T-cell (primary cell): ENCODE results near the gene ZIC2. TPM values are rescaled to one million over a fixed set of nuclear protein-coding genes. Genes with fewer than 3 reads are reported as not detected.

Source experiments
- ATAC-seq, 4 experiments: fragments of 200-7000 bp in 3 of 4; fragments of 150-1000 bp in 1 of 4; cut with Tn5 transposase; replicated peaks in 1 of 4; 1 replicate in 3 of 4; 2 replicates in 1 of 4; pipeline ENCODE4 v1.10.0; 2021; ENCODE audit warnings: moderate library complexity in 3 of 4, mild to moderate bottlenecking in 2 of 4, moderate number of reproducible peaks in 1 of 4
- CTCF ChIA-PET, 2 donors: fragments of 300-600 bp; sonication (Branson Sonifier 250); formaldehyde crosslinking; loops; one replicate each; lab custom pipeline; 2022; ENCODE audit warnings: antibody characterized with exemption in 2 of 2; lab: Charles Lee
- POLR2A ChIA-PET, 2 donors: fragments of 300-600 bp; sonication (Branson Sonifier 250); formaldehyde crosslinking; loops; one replicate each; lab custom pipeline; 2022; ENCODE audit warnings: antibody characterized with exemption in 2 of 2; lab: Charles Lee
- DNase-seq, 35 experiments: peaks; one replicate each; pipeline versions ENCODE4 v3.0.0 to v3.0.0-alpha.2; 2013 to 2023
- H3K27ac ChIP-seq: one replicate; pipeline ENCODE4 v1.5.1; 2013; ENCODE audit warnings: low read length
- H3K27me3 ChIP-seq, 2 experiments: replicated peaks in 1 of 2; 1 replicate in 1 of 2; 2 replicates in 1 of 2; pipeline versions ENCODE4 v1.6.1 to v1.7.0; 2013; ENCODE audit warnings: low read length in 1 of 2, mixed read lengths in 1 of 2; ENCODE audit not compliant: control insufficient read depth in 2 of 2, insufficient read depth in 2 of 2; ENCODE audit errors: extremely low read depth in 1 of 2
- H3K36me3 ChIP-seq, 2 donors: 1 replicate in 1 of 2; 2 replicates in 1 of 2; pipeline versions ENCODE4 v1.6.1 to v1.7.0; 2013; ENCODE audit warnings: low read length in 1 of 2; ENCODE audit not compliant: control insufficient read depth in 2 of 2, insufficient read depth in 1 of 2; ENCODE audit errors: extremely low read depth in 1 of 2
- H3K4me1 ChIP-seq, 2 experiments: 1 replicate in 1 of 2; 2 replicates in 1 of 2; pipeline versions ENCODE4 v1.6.1 to v1.7.0; 2013; ENCODE audit warnings: low read length in 2 of 2, mixed read lengths in 1 of 2; ENCODE audit not compliant: insufficient read depth in 2 of 2, control insufficient read depth in 1 of 2; ENCODE audit errors: extremely low read depth in 1 of 2
- H3K4me3 ChIP-seq, 2 donors: 1 replicate in 1 of 2; 2 replicates in 1 of 2; pipeline versions ENCODE4 v1.5.1 to v1.7.0; 2013; ENCODE audit warnings: mild to moderate bottlenecking in 2 of 2, low read length in 1 of 2, moderate library complexity in 1 of 2; ENCODE audit not compliant: control insufficient read depth in 1 of 2; ENCODE audit errors: extremely low read depth in 1 of 2
- H3K9me3 ChIP-seq: 2 replicates; pipeline ENCODE4 v1.7.0; 2013
- H3K27ac Mint-ChIP-seq, 2 donors: one replicate each; pipeline ENCODE4 v1.8.0; 2020 to 2021; ENCODE audit warnings: mild to moderate bottlenecking in 2 of 2, mixed read lengths in 2 of 2
- H3K27me3 Mint-ChIP-seq, 2 donors: one replicate each; pipeline ENCODE4 v1.8.0; 2021 to 2022; ENCODE audit warnings: mixed read lengths in 2 of 2
- H3K36me3 Mint-ChIP-seq: one replicate; pipeline ENCODE4 v1.8.0; 2021; ENCODE audit warnings: mixed read lengths
- H3K4me1 Mint-ChIP-seq, 3 donors: one replicate each; pipeline ENCODE4 v1.8.0; 2020 to 2022; ENCODE audit warnings: mixed read lengths in 3 of 3, mild to moderate bottlenecking in 1 of 3
- H3K4me3 Mint-ChIP-seq, 3 donors: one replicate each; pipeline ENCODE4 v1.8.0; 2020 to 2022; ENCODE audit warnings: mild to moderate bottlenecking in 3 of 3, mixed read lengths in 3 of 3, moderate library complexity in 3 of 3
- H3K9me3 Mint-ChIP-seq, 3 donors: one replicate each; pipeline ENCODE4 v1.8.0; 2020 to 2022; ENCODE audit warnings: mixed read lengths in 3 of 3
- WGBS: methylation state at CpG from one replicate; pipeline ENCODE4 v1.1.5; 2013; ENCODE audit warnings: missing lambda C conversion rate; ENCODE audit not compliant: insufficient coverage; 5-methylcytosine and 5-hydroxymethylcytosine counted together
- total RNA-seq, 35 experiments: library from RNA in 6 of 35; stranded (reverse) in 6 of 35; fragments of 120-200 nt in 1 of 35; gene quantifications; one replicate each; pipeline versions ENCODE4 v1.2.1 to v1.2.4 and lab custom pipeline; 2013 to 2026

ZIC2 gene
- total RNA-seq, 5 donors from 2014 or later (not counting 1 experiment from before 2014, with no cell fraction given): 0.10 to 0.88 (median 0.85) TPM; not detected in 2

DNA sequence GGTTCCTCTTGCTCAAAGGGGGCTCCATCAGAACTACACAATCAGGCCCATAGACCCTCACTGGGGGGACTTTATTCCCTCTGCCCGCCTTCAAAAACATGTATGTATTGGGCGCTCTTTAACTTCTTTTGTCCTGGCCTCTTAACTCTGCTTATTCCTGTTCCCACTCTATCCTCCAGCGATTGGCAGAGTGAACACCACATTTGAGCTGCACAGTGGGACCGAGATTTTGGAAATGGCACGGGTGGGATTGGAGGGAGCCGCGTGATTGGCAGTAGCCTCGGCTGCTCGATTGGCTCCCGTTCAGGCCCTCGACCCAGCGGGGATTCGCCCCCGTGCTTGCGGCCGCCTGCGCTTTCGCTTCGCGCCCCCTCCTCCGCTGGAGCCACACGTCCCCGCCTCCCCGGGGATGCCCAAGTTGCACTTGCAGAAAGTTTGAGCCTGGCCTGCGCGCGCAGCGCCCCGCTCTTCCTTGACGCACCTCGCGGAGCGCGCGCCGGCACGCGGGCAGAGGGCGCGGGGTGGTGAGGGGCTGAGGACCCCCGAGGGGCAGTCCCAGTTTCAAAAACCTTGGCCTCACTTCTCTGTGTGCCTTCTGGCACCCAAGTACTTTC, 9.9 kb upstream of the ZIC2 start, which contains the start of gene ZIC5:
TSS of gene ZIC5 (minus strand) at position 192 of the 614 bp plus-strand sequence. CDS start at position 28, 164 bp downstream.
- peaks cover 0 to 25% (median 6%) of the 10 kb centered on the region in 3 donors for H3K9me3 Mint-ChIP-seq
- Histone ChIP-seq H3K36me3 (no peaks in the 10 kb centered on the region), H3K4me3 (peak within 1 kb of the TSS in 1 of 2 donors; percentile 69), H3K27ac (no peak within 1 kb of the TSS), H3K27me3 (peaks cover 34 to 68% of the 10 kb centered on the region in 2 experiments), H3K9me3 (peaks cover 5% of the 10 kb centered on the region), H3K4me1 (peaks cover 0 to 34% of the 10 kb centered on the region in 2 experiments)
- WGBS: 8% methylated on average over 30 of the region's 41 CpGs
- peak within 1 kb of the TSS; percentile 31 to 58 (median 45) for H3K4me3 Mint-ChIP-seq
- H3K27ac Mint-ChIP-seq: peak within 1 kb of the TSS in 1 of 2 donors; percentile 66
- ATAC-seq (no peak), DNase-seq (no peak)
- CTCF ChIA-PET: no interaction called here
- POLR2A ChIA-PET: no interaction called here
- peaks cover 61 to 74% of the 10 kb centered on the region in 2 donors for H3K27me3 Mint-ChIP-seq
- H3K36me3 Mint-ChIP-seq: no peaks in the 10 kb centered on the region
- peaks cover 21 to 25% (median 24%) of the 10 kb centered on the region in 3 donors for H3K4me1 Mint-ChIP-seq

DNA sequence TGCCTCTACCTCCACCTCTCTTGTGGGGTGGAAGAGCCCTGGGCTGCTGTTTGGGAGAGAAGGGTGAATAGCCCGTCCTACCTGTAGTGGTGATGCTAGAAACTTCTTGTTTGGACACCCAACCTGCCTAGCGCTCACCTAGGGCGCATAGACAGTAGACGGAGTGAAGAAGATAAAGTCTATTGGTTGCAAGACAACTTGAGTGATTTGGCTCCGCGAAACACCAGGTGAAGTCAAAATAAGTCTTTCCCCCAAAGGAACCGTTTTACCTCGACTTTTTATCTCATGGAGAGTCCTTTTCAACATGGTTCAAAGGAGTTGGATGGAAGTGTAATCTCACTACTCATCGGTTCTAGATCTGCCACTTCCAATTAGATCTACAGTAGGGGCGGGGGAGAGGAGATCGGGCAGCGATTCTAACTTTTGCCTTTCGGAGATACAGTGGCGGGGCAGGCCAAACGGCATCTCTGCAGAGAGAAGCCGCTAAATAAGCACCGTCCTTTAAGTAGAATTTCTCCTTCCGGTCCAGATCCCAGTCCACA, 9.3 kb upstream of the ZIC2 start:
- Histone ChIP-seq H3K4me3 (peak overlapping the region in 1 of 2 donors; percentile 35), H3K27me3 (peaks cover 35 to 69% of the 10 kb centered on the region in 2 experiments), H3K9me3 (peaks cover 6% of the 10 kb centered on the region), H3K36me3 (no peaks in the 10 kb centered on the region), H3K4me1 (peaks cover 0 to 34% of the 10 kb centered on the region in 2 experiments), H3K27ac (no peak overlapping the region)
- POLR2A ChIA-PET: no interaction called here
- Mint-ChIP-seq H3K36me3 (no peaks in the 10 kb centered on the region), H3K9me3 (peaks cover 0 to 29% (median 10%) of the 10 kb centered on the region in 3 donors), H3K4me3 (peak overlapping the region; percentile 17 to 58 (median 34)), H3K27me3 (peaks cover 62 to 75% of the 10 kb centered on the region in 2 donors), H3K4me1 (peaks cover 21 to 25% (median 23%) of the 10 kb centered on the region in 3 donors), H3K27ac (peak overlapping the region in 1 of 2 donors; percentile 66)
- 12% methylated on average over 6 of the region's 18 CpGs for WGBS
- ATAC-seq: no peak
- CTCF ChIA-PET: no interaction called here
- peak in 1 of 35 experiments; percentile 27 for DNase-seq

DNA sequence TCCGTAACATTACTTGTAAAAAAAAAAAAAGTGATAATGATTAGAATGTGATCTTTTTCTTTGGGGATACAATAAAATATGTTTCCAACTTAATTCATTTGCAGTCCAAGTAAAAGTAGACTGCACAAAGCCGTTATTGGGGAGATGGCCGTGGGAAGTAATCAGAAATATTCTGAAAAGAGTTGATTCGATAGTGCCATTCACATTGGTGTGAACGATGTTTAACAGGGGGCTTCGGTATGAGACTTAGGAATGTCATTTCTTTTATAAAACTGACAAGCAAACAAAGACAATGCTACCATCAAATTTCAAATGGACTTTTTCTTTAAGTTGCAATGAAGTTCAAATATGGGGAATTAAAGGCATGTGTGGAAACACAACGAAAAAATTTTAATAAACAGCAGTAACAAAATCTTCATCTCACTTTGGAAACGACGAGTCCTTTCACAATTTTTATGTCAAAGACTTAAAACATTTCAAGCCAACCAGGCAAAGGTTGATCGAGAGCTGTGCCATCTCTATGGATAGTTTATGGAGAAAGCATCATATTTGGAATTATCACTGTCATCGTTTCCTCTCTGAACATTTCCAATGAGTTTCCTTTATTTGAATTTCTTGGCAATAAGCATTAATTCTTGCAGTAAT, 8.3 kb upstream of the ZIC2 start:
- Histone ChIP-seq H3K27ac (no peak overlapping the region), H3K4me1 (peaks cover 2 to 37% of the 10 kb centered on the region in 2 experiments), H3K9me3 (peaks cover 6% of the 10 kb centered on the region), H3K4me3 (no peak overlapping the region), H3K27me3 (peaks cover 37 to 70% of the 10 kb centered on the region in 2 experiments), H3K36me3 (no peaks in the 10 kb centered on the region)
- Mint-ChIP-seq H3K4me3 (no peak overlapping the region), H3K4me1 (peaks cover 19 to 21% (median 20%) of the 10 kb centered on the region in 3 donors), H3K27me3 (peaks cover 66 to 78% of the 10 kb centered on the region in 2 donors), H3K27ac (peak overlapping the region in 1 of 2 donors; percentile 66), H3K9me3 (peaks cover 0 to 33% (median 10%) of the 10 kb centered on the region in 3 donors), H3K36me3 (no peaks in the 10 kb centered on the region)
- POLR2A ChIA-PET: no interaction called here
- WGBS: no CpG with 5 or more reads among the region's 11 CpGs
- ATAC-seq: no peak
- CTCF ChIA-PET: interaction anchor here (0.6 to 1.1 kb wide), 5 partner anchors 10 to 317 kb away, joined by 3 to 4 read pairs (median 3); no protein-coding TSS in a partner anchor
- no peak for DNase-seq

DNA sequence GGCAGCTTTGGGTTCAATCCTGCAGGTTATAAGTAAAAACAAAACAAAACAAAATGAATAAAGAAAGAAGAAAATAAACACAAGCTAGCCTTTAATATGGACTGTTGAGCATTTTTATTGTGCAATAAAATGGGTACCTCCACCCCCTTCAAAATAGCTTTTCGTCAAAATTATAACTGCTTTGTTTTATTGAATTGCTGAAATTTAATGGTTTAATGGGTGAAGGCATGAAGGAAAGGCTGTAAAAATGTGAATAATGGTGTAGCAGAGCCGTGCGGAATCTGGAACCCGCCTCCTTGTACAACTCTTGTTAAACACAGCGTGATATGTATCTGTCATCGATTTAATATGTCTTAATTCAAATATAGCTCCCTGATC, 7.8 kb upstream of the ZIC2 start:
- Mint-ChIP-seq H3K27me3 (peaks cover 70 to 83% of the 10 kb centered on the region in 2 donors), H3K4me3 (no peak overlapping the region), H3K36me3 (no peaks in the 10 kb centered on the region), H3K9me3 (peaks cover 0 to 33% (median 10%) of the 10 kb centered on the region in 3 donors), H3K4me1 (peaks cover 23 to 26% (median 25%) of the 10 kb centered on the region in 3 donors), H3K27ac (peak overlapping the region in 1 of 2 donors; percentile 66)
- Histone ChIP-seq H3K27ac (no peak overlapping the region), H3K9me3 (peaks cover 6% of the 10 kb centered on the region), H3K36me3 (no peaks in the 10 kb centered on the region), H3K4me3 (no peak overlapping the region), H3K27me3 (peaks cover 40 to 71% of the 10 kb centered on the region in 2 experiments), H3K4me1 (peaks cover 2 to 37% of the 10 kb centered on the region in 2 experiments)
- POLR2A ChIA-PET: no interaction called here
- ATAC-seq: no peak
- no CpG with 5 or more reads among the region's 6 CpGs for WGBS
- CTCF ChIA-PET: interaction anchor here (0.6 to 1.1 kb wide), 5 partner anchors 10 to 318 kb away, joined by 3 to 4 read pairs (median 3); no protein-coding TSS in a partner anchor
- no peak for DNase-seq

DNA sequence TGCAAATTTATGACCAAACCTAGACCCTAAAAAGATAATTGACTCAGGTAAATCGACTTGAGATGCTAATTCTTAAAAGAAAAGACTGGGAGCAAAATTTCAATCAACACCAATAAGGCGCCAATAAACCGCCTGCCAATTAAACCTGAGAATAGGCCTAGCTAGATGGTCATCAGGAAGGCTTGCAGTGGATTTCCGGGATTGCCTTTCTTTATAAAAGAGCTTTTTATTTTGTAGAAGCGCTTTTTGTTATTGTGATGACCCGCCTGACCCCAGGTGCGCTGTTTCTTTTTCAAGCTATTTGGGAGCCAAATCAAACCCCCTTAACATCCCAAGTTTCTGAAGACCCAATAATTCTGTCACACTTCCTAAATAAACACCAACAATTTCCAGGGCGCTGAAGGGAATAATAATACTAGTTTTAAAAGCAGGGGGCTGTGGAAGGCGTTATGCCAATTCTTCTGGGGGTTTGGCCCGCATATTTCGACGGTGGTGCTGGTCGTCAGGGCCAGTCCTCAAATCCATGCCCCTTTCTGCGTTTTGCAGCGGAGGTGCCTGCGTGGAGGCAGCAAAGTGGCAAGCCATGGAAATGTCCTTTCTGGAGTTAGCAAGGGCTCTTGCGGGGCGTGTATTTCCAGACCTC, 7.2 kb upstream of the ZIC2 start:
- peaks cover 68 to 80% of the 10 kb centered on the region in 2 donors for H3K27me3 Mint-ChIP-seq
- Histone ChIP-seq H3K4me3 (peak overlapping the region in 1 of 2 donors; percentile 20), H3K36me3 (no peaks in the 10 kb centered on the region), H3K4me1 (peaks cover 2 to 37% of the 10 kb centered on the region in 2 experiments), H3K27me3 (peaks cover 40 to 71% of the 10 kb centered on the region in 2 experiments), H3K9me3 (peaks cover 6% of the 10 kb centered on the region), H3K27ac (no peak overlapping the region)
- POLR2A ChIA-PET: no interaction called here
- H3K4me3 Mint-ChIP-seq: peak overlapping the region in 1 of 3 donors; percentile 13
- no peak for ATAC-seq
- no peaks in the 10 kb centered on the region for H3K36me3 Mint-ChIP-seq
- peaks cover 0 to 33% (median 10%) of the 10 kb centered on the region in 3 donors for H3K9me3 Mint-ChIP-seq
- CTCF ChIA-PET: interaction anchor here in 1 of 2 donors (1.0 to 1.1 kb wide), 2 partner anchors 9 to 16 kb away, joined by 3 to 4 read pairs; no protein-coding TSS in a partner anchor
- WGBS: 16% methylated on average over 8 of the region's 18 CpGs
- no peak for DNase-seq
- H3K4me1 Mint-ChIP-seq: peaks cover 20 to 22% (median 22%) of the 10 kb centered on the region in 3 donors
- H3K27ac Mint-ChIP-seq: peak overlapping the region in 1 of 2 donors; percentile 66
